HG03378 (cell line): ENCODE results near the gene CDK19.
"Not testable (repeated sequence)": the region's sequence is repeated elsewhere in the genome, so short reads cannot be mapped to it uniquely, and the experiment has no call there.

Source experiments
- ATAC-seq: cut with Tn5 transposase; IDR thresholded peaks from one replicate; pipeline ENCODE4 v1.9.1; 2021; ENCODE audit warnings: mild to moderate bottlenecking, moderate library complexity; ENCODE audit not compliant: unreplicated experiment

CDK19 gene

DNA sequence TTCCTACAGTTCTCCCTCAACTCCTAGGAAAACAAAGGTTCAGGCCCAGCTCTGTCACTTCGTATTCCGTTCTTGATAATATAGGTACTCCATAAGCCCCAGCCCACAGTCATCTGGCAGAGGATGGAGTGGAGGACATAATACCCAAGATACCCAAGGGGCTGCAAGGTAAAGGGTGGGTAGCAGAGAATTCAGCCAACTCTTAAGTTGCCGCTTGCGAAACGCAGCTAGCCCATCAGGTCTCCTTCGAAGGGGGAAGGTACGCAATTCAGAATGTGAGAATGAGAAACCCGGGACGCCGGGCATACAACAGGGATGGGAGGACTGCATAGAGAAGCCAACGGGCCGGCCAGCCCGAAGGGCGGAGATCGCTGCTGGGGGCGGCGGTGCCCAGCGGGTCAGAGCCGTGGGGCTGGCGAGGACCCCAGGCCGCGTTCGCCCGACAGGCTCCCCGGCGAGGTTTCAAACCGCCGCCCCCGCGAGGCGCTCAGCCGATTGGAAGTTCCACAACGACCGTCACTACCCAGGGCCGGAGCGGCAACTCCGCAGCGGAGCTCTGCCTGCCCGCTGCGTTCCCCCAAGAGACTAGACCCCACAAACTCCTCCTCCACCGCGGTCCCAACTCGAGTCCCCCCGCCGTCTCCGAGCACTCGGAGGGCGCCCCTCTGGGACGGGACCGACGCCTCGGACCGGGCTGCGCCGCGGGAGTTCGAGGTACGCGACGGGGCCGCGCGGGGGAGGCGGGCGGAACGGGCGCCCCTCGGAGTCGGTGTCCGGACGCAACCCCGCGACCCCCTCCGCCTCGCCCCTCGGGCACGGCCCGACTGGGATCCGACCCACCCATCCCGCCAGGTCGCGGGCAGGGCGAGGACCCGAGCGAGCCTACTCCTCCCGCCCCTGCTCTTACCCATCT lies 911 bp downstream of the CDK19 start:
- no peak for ATAC-seq

DNA sequence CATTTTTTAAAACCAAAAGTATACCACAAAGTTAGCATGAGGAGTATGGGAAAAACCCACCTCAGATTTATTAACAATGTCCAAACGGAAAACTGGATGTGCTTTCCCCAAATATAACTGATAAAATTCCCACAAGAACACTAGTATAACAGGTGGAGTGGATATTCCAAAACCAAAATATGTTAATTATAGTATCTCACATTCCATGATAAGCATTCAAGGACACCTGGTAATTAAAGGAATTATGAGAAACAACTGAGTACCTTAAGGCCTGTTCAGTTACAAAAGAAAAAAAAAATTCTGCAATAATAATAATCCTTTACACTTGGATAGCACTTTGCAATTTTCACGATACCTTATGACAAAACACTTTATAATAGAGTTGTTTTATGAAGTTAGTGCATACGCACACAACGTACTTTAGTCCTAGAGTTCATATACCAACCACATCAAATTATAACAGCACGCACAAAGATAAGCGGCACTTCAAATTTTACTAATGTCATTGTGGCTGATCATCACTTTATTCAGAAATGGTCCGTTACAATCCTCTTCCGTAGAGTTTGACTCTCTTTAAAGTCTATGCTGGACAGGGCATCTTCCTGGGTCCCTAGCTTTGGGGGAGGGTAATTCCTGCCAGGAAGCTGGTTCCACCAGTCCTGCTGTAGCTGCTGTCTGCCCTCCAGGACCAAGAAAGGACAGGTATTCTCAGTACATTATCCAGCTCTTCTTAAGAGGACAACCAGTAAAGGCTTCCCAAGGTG lies 1.7 kb downstream of the CDK19 start:
- ATAC-seq = no peak

DNA sequence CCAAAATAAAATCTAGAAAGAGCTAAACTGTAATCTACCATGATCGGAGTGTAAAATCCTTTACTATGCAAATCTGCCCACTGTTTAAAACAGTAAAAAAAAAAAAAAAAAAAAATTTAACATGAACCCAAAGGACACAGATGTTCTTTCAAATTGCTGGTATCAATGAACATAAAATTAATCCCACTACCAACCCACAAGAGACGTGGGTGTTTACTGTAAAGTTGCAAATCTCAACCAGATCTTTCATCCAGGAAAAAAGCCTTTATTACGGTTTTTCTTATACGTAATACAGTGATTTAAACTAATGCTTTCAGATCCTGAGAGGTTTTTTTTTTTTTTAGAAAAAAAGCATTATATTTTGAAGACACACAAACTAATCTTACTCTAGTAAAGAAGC lies 2.5 kb downstream of the CDK19 start:
- no peak for ATAC-seq

DNA sequence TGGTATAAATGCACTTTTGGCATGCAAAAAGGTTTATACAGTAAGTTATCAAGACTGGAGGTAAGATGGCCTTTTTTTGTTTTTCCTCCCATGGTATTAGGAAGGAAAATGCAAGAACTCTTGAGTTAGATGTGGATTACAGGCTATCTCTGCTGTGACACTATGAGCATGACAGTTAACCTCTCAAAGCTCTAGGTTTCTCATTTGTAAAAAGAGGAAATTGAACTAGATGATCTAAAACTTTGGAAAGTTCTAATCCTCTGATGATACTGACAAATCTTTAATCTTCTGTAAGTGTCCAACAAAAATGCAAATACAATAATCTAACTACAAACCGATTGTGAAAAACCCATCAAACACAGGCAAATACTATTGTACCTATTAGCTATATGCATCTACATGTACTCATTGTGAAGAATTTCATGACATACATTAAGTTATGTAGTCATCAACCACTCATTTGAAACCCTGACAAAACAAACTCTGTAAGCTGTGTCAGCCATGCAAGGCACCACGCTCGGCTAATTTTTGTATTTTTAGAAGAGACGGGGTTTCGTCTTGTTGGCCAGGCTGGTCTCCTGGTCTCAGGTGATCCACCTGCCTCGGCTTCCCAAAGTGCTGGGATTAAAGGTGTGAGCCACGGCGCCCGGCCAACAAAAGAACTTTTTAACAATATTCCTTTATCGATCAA lies 4.2 kb downstream of the CDK19 start:
- ATAC-seq = peak; percentile 33

DNA sequence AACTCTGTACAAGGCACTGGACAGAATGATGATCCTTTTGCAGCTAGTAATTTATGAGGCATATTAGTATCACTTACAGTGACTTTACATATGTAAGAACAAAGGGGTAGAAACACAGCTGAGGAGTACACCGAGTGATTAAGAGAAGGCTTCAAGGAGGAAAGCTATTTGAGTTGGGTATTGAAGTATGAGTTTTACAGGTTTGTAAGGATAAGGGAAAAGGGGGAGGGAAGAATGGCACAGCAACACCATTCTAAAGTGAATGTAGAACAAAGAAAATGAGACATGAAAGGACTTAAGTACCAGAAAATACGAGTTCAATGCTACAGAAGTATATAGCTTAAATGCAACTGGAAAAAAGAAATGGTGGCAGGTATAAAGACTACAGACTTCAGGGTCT lies 5.5 kb downstream of the CDK19 start:
- no peak for ATAC-seq

DNA sequence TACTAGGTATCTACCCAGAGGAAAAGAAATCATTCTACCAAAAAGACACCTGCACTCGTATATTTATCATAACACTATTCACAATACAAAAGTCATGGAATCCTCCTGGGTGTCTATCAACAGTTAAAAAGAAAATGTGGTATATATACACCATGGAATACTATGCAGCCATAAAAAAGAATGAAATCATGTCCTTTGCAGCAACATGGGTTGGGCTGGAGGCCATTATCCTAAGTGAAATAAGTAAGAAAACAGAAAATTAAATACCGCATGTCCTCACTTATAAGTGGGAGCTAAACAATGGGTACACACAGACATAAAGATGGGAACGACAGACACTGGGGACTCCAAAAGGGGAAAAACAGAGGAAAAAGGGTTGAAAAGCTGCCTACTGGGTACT lies 13.1 kb downstream of the CDK19 start:
- not testable (repeated sequence) for ATAC-seq

DNA sequence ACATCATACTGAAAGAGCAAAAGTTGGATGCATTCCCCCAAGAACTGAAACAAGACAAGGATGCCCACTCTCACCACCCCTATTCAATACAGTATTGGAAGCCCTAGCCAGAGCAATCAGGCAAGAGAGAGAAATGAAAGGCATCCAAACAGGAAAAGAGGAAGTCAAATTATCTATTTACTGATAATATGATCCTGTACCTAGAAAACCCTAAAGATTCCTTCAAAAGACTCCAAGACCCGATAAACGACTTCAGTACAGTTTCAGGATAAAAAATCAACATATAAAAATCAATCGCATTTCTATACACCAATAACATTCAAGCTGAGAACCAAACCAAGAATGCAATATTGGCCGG lies 14.5 kb downstream of the CDK19 start:
- no peak for ATAC-seq

DNA sequence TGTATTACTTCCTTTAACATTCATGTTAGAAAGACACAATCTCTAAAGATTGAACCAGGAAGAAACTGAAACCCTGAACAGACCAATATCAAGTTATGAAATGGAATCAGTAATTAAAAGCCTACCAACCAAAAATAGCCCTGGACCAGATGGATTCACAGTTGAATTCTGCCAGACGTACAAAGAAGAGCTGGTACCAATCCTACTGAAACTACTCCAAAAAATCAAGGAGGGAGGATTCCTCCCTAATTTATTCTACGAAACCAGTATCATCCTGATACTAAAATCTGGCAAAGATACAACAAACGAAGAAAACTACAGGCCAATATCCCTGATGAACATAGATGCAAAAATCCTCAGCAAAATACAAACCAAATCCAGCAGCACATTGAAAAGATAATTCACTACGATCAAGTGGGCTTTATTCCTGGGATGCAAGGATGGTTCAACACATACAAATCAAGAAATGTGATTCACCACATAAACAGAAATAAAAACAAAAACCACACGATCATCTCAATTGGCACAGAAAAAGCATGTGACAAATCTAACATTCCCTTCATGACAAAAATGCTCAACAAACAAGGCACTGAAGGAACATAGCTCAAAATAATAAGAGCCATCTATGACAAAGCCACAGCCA lies 15.0 kb downstream of the CDK19 start:
- ATAC-seq = no peak

DNA sequence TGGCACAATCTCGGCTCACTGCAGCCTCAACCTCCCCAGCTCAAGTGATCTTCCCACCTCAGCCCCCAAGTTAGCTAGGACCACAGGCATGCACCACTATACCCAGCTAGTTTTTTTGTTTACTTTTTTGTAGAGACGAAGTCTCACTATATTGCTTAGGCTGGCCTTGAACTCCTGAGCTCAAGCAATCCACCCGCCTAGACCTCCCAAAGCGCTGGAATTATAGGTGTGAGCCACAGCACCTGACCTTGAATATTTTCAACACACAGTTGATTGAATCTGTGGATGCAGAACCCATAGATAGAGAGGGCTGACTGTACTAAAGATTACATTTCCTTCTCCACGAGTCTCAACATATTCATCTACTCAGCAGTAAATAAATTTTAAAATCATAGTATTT lies 15.6 kb downstream of the CDK19 start:
- ATAC-seq = no peak

DNA sequence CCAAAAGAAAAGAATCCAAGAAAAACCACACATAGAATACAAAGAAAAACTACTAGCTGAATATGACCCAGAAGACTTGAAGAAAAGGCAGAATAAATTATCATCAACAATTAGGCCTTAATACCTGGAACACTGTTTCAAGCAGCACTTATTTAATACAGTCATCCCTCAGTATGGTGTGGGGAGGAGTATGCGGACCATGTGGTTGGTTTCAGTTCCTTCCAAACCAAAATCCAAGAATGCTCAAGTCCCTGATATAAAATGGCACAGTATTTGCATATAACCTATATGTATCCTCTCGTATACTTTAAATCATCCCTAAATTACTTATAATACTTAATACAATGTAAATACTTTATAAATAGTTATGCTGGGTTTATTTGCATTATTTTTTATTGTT lies 16.1 kb downstream of the CDK19 start:
- no peak for ATAC-seq

DNA sequence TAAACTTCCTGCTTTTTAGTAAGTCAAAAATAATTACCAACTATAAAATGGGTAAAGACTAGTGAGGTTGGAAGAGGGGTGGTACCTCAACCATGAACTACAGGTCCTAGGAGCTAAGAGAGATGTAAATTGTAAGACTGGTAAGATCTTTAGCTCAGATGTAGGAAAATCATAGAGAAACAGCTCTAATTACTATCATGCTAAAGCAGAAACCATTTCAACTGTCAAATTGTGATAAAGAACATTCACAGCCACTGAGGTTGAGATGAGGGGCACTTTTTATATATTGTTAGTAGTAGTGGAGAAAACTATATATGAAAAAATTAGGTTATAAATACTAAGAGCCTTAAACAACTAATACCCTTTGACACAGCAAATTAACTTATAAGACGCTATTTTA lies 20.0 kb downstream of the CDK19 start:
- no peak for ATAC-seq

DNA sequence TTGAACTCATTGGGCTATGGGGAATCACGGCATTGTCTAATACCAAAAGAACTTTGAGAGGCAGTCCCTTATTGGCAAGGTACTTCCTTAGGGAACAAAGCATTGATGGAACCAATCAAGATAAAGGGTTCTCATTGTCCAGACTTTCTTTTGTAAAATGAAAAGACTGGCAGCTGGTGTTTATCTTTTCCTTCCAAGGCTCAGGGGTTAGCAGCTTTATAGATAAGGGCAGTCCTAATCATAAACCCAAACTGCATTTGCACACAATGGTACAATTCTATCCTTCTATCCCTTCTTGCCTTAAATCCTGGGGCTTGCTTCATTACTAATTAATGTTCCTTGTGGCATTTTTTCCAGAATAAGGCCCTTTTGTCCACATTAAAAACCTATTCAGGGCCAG lies 28.6 kb downstream of the CDK19 start:
- no peak for ATAC-seq

DNA sequence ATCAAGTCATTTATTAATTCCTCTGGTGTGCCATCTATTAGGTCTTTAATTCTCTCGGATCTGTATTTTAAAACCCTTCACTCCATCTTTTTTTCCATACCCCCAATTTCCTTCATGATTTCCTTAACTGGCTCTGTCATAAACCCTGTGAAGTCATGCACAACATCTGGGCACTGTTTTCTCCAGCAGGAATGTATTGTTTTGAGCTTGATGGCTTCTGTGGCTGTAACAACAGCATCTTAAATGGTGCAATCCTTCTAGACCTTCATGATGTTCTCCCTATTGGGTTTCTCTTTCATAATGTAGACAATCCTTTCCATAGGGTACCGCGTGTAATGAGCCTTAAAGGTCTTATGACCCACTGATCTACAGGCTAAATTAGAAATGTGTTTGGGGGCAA lies 29.0 kb downstream of the CDK19 start:
- no peak for ATAC-seq

DNA sequence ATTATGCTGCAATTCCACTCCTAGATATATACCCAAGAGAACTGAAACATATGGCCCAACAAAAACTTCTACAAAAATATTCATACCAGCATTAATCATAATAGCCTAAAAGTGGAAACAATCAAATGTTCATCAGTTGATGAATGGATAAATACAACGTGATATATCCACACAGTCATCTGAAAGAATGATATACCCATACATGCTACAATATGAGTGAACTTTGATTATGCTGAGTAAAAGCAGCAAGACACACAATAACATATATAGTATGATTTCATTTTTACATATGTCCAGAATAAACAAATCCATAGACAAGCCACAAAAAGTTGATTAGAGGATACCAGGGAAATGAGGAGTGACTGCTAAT lies 30.7 kb downstream of the CDK19 start:
- ATAC-seq = no peak

DNA sequence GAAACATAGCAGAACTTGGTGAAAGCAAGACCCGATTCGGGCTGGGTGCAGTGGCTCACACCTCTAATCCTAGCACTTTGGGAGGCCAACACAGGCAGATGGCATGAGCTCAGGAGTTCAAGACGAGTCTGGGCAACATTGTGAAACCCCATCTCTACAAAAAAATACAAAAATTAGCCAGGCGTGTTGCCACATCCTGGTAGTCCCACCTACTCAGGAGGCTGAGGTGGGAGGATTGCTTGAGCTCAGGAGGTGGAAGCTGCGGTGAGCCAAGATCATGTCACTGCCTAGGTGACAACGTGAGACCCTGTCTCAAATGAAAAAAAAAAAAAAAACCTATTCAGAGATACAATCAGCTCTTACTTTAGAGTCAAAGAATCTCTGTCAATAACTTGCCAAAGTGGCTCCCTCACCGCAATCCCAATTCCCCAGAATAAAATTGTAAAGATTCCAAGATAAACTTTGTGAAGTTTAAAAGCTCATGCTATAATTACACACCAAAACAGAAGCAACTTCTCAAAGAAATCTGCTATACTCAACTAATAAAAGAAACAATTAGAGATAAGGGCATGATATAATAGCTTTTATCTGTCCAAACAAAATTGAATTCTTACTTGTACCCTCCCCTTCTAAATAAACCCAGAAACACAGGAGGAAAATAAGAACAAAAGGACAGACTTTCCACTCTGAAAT lies 33.6 kb downstream of the CDK19 start:
- no peak for ATAC-seq

DNA sequence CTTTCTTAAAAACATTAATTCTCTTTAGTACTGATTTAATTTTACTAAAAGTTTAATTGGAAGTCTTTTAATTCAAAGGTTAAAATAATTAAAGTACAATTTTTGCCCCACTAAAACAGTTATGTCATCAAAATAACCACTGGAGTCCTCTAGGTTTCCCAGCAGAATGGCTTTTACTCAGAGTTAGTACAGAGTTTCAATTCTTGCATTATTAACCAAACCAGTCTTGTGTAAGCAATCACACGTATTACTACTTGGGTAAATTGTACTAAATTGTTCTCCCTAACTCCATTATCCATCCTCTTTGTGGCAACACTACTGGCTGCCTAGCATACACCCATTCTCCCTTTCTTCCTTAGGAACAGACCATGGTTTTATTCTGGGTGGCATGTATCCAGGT lies 36.9 kb downstream of the CDK19 start:
- no peak for ATAC-seq

DNA sequence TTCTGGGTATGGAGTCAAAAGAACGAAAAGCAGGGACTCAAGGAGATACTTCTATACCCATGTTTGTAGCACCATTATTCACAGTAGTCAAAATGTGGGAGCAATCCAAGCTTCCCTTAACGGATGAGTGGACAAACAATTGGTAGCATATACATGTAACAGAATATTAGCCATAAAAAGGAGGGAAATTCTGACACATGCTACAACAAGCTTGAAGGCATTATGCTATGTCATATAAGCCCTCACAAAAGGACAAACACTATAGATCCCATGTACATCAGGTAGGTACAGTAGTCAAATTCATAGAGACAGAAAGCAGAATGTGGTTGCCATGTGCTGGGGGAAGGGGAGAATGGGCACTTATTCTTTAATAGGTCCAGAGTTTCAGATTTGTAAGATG lies 37.6 kb downstream of the CDK19 start:
- ATAC-seq = no peak

DNA sequence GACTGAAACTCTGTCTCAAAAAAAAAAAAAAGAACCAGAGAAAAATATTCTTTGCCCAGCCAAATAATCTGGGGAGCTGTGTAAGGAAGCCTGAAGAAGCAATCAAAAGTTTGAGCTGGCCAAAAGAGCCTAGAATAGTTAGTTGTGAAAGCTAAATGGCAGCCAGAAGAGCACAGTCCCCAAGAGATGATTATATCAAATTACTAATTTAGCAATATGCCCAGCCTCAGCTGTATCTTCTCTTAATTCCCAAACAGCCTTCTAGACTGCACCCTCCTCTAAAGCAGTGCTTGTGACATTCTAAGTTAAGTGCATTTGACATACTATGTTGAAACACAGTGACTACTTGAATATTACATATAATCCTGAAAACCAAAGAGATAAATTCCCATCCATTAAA lies 38.9 kb downstream of the CDK19 start:
- no peak for ATAC-seq

DNA sequence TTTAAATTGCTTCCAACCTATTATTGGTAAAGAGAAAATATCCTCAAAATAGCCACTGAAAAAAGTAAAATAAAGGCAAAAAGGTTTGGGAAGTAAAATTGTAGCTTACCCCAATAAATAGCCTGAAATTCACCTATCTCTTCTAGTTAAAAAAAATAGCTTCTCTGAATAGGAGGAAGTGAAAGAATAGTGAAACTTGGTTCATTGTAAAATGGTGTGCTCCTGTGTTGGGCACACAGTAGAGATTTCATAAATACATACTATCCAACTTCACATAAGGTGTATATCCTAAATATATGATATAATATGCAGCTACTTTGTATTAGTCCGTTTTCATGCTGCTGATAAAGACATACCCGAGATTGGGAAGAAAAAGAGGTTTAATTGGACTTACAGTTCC lies 45.3 kb downstream of the CDK19 start:
- no peak for ATAC-seq

DNA sequence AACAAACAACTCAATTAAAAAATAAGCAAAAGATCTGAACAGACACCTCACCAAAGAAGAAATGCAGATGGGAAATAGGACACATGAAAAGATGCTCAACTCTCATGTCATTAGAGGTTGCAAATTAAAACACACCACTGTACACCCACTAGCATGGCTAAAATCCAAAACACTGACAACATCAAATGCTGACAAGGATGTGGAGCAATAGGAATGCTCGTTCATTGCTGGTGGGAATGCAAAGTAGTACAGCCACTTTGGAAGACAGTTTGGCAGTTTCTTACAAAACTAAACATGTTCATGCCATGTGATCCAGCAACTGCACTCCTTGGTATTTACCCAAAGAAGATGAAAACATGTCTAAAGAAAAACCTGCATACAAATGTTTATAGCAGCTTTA lies 47.2 kb downstream of the CDK19 start:
- no peak for ATAC-seq

DNA sequence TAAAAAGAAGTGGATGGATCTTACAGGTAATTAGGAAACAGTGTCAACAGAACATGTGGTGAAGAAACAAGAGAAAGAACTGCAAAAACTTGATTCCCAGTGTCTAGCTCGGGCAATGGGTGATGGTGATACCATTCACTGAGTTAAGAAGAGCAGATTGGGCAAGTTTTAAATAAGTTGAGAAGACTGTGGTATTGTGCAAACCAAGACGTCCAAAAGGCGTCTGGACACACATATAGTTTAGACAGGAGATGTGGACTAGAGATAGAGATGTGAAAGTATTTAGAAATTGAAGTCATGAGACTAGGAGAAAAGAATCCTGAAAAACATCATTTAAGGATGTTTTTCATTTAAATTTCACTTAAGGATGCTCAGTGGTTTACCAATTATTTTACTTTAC lies 53.9 kb downstream of the CDK19 start:
- ATAC-seq = no peak
